BLaER1 (cell line): Measurements from ENCODE around the gene LOX.

Experiments
- H3K27ac ChIP-seq: shearing (Covaris generic); formaldehyde crosslinking; 2 replicates; pipeline ENCODE4 v1.8.1; 2022
- H3K27me3 ChIP-seq: shearing (Covaris generic); formaldehyde crosslinking; 2 replicates; pipeline ENCODE4 v1.8.1; 2022
- H3K36me3 ChIP-seq: shearing (Covaris generic); formaldehyde crosslinking; 2 replicates; pipeline ENCODE4 v1.8.1; 2022
- H3K4me1 ChIP-seq: shearing (Covaris generic); formaldehyde crosslinking; 2 replicates; pipeline ENCODE4 v1.8.1; 2022
- H3K4me2 ChIP-seq: shearing (Covaris generic); formaldehyde crosslinking; 2 replicates; pipeline ENCODE4 v1.8.1; 2022
- H3K4me3 ChIP-seq: shearing (Covaris generic); formaldehyde crosslinking; 2 replicates; pipeline ENCODE4 v1.8.1; 2022
- H3K9ac ChIP-seq: shearing (Covaris generic); formaldehyde crosslinking; 2 replicates; pipeline ENCODE4 v1.8.1; 2022
- H3K9me3 ChIP-seq: shearing (Covaris generic); formaldehyde crosslinking; 2 replicates; pipeline ENCODE4 v1.8.1; 2022
- H4K20me1 ChIP-seq: shearing (Covaris generic); formaldehyde crosslinking; 2 replicates; pipeline ENCODE4 v1.8.1; 2022
- Cebpa-rat ChIP-seq: shearing (Covaris generic); IDR thresholded peaks from 2 replicates; pipeline ENCODE4 v1.8.1; 2022

LOX gene, protein sequence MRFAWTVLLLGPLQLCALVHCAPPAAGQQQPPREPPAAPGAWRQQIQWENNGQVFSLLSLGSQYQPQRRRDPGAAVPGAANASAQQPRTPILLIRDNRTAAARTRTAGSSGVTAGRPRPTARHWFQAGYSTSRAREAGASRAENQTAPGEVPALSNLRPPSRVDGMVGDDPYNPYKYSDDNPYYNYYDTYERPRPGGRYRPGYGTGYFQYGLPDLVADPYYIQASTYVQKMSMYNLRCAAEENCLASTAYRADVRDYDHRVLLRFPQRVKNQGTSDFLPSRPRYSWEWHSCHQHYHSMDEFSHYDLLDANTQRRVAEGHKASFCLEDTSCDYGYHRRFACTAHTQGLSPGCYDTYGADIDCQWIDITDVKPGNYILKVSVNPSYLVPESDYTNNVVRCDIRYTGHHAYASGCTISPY

GRCh38 chr5:122078116-122079110 lies at the start of gene LOX:
Gene LOX (minus strand): TSS chr5:122078259. CDS start chr5:122077985, 274 bp downstream.
- 0 out of 2 replicates have a peak, but pooled peaks cover 7% of the 10 kb centered on the region for H3K36me3 ChIP-seq
- no peak for TF ChIP-seq Cebpa-rat
- H4K20me1 ChIP-seq, result no peaks in the 10 kb centered on the region
- no peak within 1 kb of the TSS for H3K27ac ChIP-seq
- H3K9me3 ChIP-seq, result peaks cover 18% of the 10 kb centered on the region
- no peaks in the 10 kb centered on the region for H3K4me1 ChIP-seq
- no peaks in the 10 kb centered on the region for H3K27me3 ChIP-seq
- no peak within 1 kb of the TSS for H3K4me2 ChIP-seq
- H3K4me3 ChIP-seq, result no peak within 1 kb of the TSS
- no peak within 1 kb of the TSS for H3K9ac ChIP-seq

DNA sequence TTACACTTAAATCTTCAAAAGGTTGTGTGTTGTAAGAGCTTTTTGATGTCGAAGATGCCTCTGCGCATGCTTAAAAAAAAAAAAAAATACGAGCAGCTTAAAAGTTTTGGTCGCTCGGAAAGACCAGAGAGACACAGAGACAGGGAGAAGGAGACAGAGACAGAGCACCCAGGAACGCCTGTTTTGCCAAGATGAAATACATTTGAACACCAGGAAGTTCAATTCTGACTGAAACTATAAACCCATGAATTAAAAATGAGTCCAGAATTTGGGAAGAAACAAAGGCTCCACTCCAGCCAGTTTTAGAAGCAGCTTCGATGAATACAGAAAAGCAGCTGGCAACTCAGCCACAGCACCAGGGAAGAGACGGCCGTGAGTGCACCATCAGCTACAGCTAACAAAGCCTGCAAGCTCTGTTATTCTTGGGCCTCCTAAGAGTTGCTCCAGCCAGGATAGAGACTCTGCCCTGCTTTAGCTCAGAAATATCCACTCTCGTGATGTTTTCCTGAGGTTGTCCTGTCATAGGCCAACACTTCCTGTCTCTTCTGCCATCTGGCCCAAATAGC lies 48.8 kb upstream of the LOX start:
- H3K9ac ChIP-seq, result no peak overlapping the region
- no peak overlapping the region for H3K27ac ChIP-seq

DNA sequence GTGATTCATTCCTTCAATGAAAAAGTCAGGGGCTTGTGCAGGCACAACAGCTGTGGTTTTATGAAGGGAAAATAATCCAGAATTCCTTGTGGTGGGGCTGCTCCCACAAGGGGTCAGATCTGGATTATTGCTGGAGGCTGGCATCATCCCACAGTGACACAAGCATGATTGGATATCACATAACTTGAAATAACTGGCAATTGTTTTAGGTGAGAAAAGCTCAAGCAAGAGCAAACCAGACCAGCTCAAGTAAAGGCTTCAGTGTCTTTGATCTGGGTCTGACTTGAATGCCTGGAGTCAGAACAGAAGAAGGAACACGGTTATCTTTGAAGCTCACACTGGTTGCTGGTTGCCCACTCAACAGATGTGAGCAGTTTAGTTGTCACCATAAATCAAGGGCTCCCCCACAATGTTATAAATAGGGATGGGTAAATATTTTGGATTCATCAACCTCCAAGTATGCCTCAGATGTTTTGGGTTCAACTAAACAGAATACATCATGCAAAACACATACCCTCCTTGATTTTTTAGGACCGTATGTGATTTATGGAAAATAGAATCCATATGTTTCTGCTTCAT lies 48.2 kb upstream of the LOX start:
- H3K4me3 ChIP-seq, result no peak overlapping the region
- no peaks in the 10 kb centered on the region for H3K36me3 ChIP-seq
- no peaks in the 10 kb centered on the region for H3K4me1 ChIP-seq
- no peaks in the 10 kb centered on the region for H4K20me1 ChIP-seq
- no peak overlapping the region for H3K27ac ChIP-seq
- TF ChIP-seq Cebpa-rat, result no peak
- H3K4me2 ChIP-seq, result no peak overlapping the region
- no peak overlapping the region for H3K9ac ChIP-seq
- H3K27me3 ChIP-seq, result no peaks in the 10 kb centered on the region
- no peaks in the 10 kb centered on the region for H3K9me3 ChIP-seq

More for the DNA sequence above, 48.8 kb upstream of the LOX start:
- TF ChIP-seq Cebpa-rat, result no peak
- no peaks in the 10 kb centered on the region for H3K9me3 ChIP-seq
- H3K4me1 ChIP-seq, result no peaks in the 10 kb centered on the region
- no peak overlapping the region for H3K4me2 ChIP-seq
- no peak overlapping the region for H3K4me3 ChIP-seq
- no peaks in the 10 kb centered on the region for H3K36me3 ChIP-seq
- no peaks in the 10 kb centered on the region for H3K27me3 ChIP-seq
- H4K20me1 ChIP-seq, result no peaks in the 10 kb centered on the region

DNA sequence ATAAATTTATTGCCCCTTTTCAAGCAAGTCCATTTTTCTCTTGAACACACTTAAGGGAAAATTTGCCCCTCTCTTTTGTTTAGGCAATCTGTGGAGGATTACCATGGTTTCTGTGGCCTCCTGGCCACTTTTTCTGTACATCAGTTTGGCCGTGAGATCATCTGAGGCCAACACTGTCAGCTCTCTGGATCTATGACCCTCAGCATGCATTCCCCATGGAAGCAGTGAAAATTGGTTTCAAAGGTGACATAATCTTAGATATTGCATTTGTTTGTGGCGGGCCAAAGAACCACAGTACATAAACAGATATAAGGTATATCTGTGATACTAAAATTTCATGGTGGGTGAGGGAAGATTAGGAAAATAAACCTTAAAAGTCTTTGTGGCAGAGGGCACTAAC lies 46.7 kb upstream of the LOX start:
- H3K9ac ChIP-seq, result no peak overlapping the region
- H3K9me3 ChIP-seq, result no peaks in the 10 kb centered on the region

GRCh38 chr5:122121479-122122465 lies 43.7 kb upstream of the LOX start:
- no peaks in the 10 kb centered on the region for H3K9me3 ChIP-seq
- H3K4me3 ChIP-seq, result no peak overlapping the region
- no peak overlapping the region for H3K4me2 ChIP-seq
- no peaks in the 10 kb centered on the region for H3K36me3 ChIP-seq
- H4K20me1 ChIP-seq, result no peaks in the 10 kb centered on the region
- H3K27ac ChIP-seq, result no peak overlapping the region
- no peak overlapping the region for H3K9ac ChIP-seq
- no peaks in the 10 kb centered on the region for H3K27me3 ChIP-seq
- H3K4me1 ChIP-seq, result no peaks in the 10 kb centered on the region
- TF ChIP-seq Cebpa-rat, result no peak

More for the DNA sequence above, 46.7 kb upstream of the LOX start:
- Histone ChIP-seq H3K27ac (no peak overlapping the region), H3K36me3 (no peaks in the 10 kb centered on the region), H3K4me1 (no peaks in the 10 kb centered on the region), H3K27me3 (no peaks in the 10 kb centered on the region), H3K4me2 (no peak overlapping the region), H3K4me3 (no peak overlapping the region), H4K20me1 (no peaks in the 10 kb centered on the region)
- no peak for TF ChIP-seq Cebpa-rat

- no peaks in the 10 kb centered on the region for H3K9me3 ChIP-seq
- no peak overlapping the region for H3K9ac ChIP-seq
- H3K4me1 ChIP-seq, result no peaks in the 10 kb centered on the region
- H3K4me3 ChIP-seq, result no peak overlapping the region
- no peak overlapping the region for H3K27ac ChIP-seq
- H3K27me3 ChIP-seq, result no peaks in the 10 kb centered on the region
- no peaks in the 10 kb centered on the region for H3K36me3 ChIP-seq
- TF ChIP-seq Cebpa-rat, result no peak
- no peaks in the 10 kb centered on the region for H4K20me1 ChIP-seq
- H3K4me2 ChIP-seq, result no peak overlapping the region
These were observed 42.9 kb upstream of the LOX start for GRCh38 chr5:122120957-122121356.

- H3K9ac ChIP-seq, result no peak overlapping the region
- H3K9me3 ChIP-seq, result no peaks in the 10 kb centered on the region
- no peak overlapping the region for H3K4me3 ChIP-seq
- no peaks in the 10 kb centered on the region for H3K4me1 ChIP-seq
- no peaks in the 10 kb centered on the region for H3K36me3 ChIP-seq
- no peak for TF ChIP-seq Cebpa-rat
- no peak overlapping the region for H3K4me2 ChIP-seq
- no peak overlapping the region for H3K27ac ChIP-seq
- no peaks in the 10 kb centered on the region for H3K27me3 ChIP-seq
- H4K20me1 ChIP-seq, result no peaks in the 10 kb centered on the region
These were observed 42.4 kb upstream of the LOX start for GRCh38 chr5:122120493-122120892.

DNA sequence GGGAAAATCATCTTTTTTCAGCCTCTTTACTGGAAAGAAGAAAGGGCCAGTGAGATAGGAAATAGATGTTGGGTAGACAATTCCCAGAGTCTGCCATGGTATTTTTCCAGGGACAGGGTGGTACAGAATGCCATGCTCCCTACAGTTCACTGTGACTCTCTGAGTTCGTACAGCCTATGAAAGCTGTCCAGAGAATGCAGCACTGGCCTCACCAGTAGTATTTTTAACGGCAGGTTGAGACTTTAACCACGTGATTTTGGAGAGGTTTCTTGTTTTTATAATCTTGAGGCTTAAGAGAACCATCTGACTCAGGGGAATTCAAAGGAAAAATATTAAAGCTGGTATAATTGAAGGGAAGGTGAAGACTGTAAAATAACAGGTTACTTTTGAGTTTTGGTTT lies 41.1 kb upstream of the LOX start:
- H3K27ac ChIP-seq, result no peak overlapping the region
- H3K9ac ChIP-seq, result no peak overlapping the region
- H3K27me3 ChIP-seq, result no peaks in the 10 kb centered on the region
- no peaks in the 10 kb centered on the region for H3K4me1 ChIP-seq
- no peak for TF ChIP-seq Cebpa-rat
- H4K20me1 ChIP-seq, result no peaks in the 10 kb centered on the region
- no peak overlapping the region for H3K4me2 ChIP-seq
- H3K36me3 ChIP-seq, result no peaks in the 10 kb centered on the region
- no peak overlapping the region for H3K4me3 ChIP-seq
- H3K9me3 ChIP-seq, result no peaks in the 10 kb centered on the region
